GM18870 (cell line): Measurements from ENCODE around the gene RNPEPL1.

Source experiments
- ATAC-seq: cut with Tn5 transposase; IDR thresholded peaks from one replicate; pipeline ENCODE4 v1.9.1; 2021; ENCODE audit warnings: moderate library complexity; ENCODE audit not compliant: unreplicated experiment

RNPEPL1 gene

DNA sequence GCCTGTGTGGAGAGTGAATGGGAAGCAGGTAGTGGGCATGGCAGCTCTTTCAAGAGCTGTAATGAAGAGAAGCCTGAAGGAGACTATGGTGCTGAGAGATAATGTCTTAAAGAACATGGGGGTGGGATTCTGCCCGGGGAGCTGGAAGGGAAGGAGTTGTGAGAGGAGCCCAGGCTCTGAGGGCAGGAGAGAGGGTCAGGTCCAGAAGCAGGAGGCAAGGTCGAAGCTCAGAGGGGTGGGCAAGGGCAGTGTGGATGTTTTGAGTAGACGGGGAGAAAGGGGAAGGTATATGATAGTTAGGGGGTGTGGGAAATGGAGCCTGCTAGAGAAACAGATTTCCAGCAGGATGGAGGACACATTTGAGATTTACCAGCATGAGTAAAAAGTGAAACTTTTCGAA, 20.4 kb downstream of the RNPEPL1 start:
- ATAC-seq, result no peak

DNA sequence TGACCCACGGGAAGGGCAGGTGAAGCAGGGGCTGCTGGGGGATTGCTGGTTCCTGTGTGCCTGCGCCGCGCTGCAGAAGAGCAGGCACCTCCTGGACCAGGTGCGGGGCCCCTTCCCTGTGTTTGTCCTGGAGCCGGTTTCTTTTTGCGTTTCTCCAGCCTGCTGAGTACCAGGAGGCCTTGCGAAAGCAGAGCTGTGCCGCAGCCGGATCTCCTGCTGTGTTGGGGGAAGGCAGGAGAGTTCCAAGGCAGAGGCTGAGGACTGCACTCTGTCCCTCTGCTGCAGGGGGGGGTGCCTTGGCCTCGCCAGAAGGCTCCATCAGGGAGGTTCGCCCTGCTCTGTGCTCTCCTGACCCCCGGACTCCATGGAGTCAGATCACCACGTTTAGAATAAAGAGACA, 21.1 kb downstream of the RNPEPL1 start:
- ATAC-seq, result no peak

DNA sequence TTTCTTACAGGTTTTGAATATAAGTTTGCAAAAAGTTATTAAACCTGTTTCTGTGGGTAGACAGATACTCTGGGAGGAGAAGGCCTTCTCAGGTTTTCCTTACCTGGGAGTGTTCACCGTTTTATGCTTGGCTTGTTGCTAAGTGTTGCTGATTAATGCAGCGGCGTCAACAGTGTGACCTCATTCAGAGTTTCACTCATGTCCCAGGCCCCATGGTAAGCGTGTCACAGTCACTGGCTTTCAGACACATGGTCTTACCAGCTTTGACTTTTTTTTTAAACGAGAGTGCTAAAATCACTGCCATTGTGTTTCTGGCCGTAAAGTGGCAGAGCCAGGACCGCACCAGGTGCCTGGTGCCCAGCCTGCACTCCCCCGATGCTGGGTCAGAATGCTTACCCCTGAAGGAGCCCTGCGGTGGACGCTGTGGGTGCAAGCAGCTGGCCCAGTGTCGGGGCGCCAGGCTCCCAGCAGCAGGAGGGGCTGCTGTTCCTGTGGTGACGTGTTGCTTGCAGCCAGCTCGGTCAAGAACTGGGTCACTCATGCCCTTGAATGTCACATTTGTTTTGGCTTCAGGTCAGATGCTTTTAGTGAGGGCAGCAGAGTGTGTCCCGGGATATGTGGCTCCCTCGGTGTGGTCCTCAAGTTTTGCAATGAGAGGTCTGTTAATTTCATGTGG, 21.7 kb downstream of the RNPEPL1 start:
- no peak for ATAC-seq

DNA sequence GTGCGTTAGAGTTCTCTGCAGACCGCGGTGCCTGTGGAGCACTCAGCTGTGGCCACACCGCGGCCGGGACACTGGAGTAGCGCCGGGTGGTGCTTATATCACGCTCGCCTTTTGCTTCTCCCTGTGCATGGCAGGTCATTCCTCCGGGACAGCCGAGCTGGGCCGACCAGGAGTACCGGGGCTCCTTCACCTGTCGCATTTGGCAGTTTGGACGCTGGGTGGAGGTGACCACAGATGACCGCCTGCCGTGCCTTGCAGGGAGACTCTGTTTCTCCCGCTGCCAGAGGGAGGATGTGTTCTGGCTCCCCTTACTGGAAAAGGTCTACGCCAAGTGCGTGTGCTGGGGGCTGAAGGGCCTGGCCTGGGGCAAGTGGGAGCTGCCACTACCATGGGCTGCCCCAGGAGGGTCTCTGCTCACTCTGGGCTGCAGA, 22.4 kb downstream of the RNPEPL1 start:
- no peak for ATAC-seq

DNA sequence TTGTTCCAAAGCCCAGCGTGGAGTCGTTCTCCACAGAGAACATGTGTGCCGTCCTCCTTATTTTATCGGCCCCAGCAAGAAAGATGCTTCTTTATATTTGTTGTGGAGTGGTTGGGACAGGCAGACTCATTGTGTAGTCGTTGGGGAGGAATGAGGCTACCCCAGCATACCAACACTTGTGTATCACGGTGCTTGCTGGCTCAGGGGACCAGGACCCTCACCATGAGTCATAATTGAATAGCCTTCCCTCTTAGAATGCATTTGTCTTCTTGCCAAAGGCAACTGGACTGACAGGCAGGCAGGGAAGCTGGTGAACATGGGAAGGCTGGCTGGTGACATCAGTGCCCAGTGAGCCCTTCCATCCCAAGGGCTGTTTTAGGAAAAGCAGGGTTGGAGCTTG, 22.9 kb downstream of the RNPEPL1 start:
- no peak for ATAC-seq

DNA sequence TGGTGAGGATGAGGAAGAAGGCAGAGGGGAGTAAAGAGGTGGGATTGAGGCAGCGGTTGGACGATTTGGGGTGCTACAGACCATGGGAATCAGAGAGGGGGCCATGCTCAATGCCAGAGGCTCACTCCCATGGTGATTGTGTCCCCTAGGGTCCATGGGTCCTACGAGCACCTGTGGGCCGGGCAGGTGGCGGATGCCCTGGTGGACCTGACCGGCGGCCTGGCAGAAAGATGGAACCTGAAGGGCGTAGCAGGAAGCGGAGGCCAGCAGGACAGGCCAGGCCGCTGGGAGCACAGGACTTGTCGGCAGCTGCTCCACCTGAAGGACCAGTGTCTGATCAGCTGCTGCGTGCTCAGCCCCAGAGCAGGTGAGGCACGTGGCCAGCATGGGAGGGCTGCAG, 23.5 kb downstream of the RNPEPL1 start:
- no peak for ATAC-seq

DNA sequence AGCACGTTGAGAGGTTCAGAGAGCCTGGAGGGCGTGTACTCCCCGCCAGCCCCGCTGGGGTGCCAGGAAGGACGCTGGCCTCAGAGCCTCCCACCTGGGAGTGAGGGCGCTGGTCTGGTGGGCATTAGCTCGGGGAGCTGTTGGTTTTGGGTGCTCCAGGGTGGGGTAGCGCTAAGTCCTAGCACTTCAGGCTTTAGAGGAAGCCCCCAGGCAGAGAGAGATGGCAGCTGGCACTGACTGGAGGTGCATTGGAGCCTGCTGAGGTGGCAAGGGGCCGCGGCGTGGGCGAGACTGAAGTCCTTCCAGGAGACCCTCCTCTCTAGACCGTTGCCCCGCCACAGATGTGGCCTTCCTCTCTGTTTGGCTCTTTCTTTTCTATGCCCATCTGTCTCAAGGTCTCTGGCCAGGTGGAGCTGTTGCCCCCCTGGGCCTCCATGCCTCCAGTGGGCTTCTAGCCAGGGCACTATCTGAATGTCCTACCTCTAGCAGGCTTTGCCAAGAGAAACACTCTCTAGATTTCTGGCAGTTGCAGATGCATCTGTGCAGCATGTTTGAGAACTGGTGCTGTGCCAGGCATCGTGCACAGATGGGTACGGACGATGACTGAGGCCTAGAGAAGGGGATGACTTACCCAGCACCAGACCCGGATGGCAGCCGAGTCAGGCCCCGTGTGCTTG, 24.9 kb downstream of the RNPEPL1 start:
- no peak for ATAC-seq

DNA sequence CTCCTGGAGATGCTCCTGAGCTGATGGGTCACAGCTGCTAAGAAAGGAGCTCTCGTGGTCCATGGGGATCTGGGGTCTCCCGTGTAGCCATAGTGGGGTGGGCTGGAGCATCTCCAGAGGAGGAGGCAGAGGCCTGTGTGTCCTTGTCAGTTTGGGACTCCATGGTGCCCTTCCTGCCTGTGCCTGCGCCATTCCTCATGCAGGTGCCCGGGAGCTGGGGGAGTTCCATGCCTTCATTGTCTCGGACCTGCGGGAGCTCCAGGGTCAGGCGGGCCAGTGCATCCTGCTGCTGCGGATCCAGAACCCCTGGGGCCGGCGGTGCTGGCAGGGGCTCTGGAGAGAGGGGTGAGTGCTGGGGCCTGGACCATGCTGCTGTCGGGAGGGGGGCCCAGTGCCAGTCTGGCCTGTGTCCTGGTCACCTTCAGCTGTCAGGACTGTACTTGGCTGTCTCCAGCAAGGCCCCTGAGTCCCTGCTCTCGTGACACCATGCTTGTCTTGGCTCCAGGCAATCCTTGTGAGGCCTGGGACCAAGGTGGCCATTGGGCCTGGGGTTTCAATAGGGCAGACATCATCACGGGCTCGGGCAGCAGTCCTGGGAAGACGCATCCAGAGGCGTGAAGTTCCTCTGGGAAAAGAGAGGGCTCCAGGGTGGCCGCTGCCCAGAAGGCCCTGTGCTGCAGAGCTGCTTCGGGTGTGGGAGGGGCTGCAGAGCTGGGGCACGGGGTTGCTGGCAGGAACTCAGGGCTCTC, 25.6 kb downstream of the RNPEPL1 start:
- no peak for ATAC-seq

DNA sequence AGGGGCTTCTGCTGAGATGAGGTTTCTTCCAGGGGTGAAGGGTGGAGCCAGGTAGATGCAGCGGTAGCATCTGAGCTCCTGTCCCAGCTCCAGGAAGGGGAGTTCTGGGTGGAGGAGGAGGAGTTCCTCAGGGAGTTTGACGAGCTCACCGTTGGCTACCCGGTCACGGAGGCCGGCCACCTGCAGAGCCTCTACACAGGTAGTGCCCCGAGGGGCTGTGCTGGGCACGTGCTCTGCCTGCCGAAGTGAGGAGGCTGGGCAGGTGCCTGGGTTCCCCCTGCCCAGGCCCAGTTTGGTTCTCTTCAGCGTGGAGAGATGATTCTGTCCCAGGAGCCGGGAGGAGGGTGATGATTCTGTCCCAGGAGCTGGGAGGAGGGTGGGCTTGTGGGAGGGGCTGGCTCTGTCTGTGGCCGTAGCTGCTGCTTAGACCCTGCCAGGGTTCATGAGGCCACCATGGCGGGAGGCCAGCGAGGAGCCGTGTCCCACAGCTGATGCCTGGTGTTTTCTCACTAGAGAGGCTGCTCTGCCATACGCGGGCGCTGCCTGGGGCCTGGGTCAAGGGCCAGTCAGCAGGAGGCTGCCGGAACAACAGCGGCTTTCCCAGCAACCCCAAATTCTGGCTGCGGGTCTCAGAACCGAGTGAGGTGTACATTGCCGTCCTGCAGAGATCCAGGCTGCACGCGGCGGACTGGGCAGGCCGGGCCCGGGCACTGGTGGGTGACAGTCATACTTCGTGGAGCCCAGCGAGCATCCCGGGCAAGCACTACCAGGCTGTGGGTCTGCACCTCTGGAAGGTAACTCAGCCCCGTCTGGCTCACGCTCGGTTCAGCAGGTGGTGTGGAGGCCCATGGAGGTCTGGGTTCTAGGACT, 26.5 kb downstream of the RNPEPL1 start:
- no peak for ATAC-seq

DNA sequence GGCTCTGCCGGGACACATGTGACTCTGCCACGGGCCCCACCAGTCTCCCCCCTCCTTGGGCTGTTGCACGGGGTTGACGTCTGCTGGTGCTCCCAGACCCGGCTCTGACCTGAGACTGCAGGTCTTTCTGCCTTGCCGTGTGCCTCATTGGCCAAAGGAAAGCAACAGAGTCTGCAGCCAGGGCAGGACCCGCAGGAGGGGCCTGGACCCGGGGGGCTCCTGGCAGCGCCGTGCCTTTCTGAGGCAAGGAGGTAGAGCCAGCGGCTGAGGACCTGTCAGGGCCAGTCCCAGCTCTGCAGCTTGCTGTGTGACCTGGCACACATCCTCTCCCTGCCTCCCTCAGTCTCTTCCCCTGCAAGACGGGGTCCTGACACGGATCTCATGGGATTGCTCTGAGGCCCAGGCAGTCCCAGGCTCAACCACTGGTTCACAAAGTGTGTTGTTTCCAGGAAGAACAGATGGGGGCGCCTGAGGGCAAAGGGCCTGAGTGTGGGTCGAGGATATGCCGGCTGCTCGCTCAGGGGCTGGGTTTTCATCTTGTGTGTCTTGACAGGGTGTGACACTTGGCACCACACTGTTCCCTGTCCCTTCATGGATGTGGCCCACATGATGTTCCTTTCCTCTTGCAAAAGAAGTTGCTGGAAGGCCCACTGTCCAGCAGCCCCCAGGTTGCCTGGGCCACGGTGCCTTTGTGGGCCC, 27.2 kb downstream of the RNPEPL1 start:
- no peak for ATAC-seq

DNA sequence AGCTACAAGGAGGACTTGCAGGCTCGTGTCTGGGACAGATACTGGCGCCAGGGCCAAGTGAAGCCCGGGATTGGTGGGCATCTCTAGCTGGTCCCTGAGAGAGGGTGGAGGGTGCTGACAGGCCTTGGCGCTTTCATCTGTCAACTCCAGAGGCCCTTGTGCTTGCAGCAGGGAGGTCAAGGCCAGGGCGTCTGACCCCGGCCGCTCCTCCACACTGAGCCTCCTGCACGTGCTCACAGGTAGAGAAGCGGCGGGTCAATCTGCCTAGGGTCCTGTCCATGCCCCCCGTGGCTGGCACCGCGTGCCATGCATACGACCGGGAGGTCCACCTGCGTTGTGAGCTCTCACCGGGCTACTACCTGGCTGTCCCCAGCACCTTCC, 27.8 kb downstream of the RNPEPL1 start:
- ATAC-seq, result no peak

DNA sequence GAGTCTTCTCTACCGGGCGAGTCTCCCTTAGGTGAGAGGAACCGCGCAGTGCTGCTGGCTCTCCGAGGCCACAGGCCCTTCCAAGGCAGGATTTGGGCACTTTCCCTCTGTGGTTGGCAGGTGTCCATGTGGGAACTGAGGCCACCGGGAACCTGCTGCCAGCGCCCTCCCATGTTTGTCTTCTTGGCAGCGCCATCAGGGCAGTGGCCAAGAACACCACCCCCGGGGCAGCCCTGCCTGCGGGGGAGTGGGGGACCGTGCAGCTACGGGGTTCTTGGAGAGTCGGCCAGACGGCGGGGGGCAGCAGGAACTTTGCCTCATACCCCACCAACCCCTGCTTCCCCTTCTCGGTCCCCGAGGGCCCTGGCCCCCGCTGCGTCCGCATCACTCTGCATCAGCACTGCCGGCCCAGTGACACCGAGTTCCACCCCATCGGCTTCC, 28.2 kb downstream of the RNPEPL1 start:
- no peak for ATAC-seq

DNA sequence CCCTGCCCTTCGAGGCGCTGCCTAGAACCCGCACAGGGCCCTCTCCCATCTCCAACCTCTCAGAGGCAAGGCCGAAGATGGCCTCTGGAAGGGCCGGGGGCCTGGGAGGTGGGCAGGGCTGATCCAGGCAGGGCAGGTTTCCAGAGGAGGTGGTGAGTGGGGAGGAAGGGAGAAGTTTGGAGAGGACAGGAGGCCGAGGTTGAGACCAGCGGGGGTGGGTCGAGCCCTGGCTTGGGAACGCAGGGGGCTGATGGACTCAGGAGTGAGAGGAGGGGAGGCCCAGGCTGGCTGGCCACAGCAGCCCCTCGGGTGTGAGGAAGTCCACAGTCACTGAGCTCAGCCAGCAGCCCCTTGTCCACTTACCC, 28.8 kb downstream of the RNPEPL1 start:
- no peak for ATAC-seq

DNA sequence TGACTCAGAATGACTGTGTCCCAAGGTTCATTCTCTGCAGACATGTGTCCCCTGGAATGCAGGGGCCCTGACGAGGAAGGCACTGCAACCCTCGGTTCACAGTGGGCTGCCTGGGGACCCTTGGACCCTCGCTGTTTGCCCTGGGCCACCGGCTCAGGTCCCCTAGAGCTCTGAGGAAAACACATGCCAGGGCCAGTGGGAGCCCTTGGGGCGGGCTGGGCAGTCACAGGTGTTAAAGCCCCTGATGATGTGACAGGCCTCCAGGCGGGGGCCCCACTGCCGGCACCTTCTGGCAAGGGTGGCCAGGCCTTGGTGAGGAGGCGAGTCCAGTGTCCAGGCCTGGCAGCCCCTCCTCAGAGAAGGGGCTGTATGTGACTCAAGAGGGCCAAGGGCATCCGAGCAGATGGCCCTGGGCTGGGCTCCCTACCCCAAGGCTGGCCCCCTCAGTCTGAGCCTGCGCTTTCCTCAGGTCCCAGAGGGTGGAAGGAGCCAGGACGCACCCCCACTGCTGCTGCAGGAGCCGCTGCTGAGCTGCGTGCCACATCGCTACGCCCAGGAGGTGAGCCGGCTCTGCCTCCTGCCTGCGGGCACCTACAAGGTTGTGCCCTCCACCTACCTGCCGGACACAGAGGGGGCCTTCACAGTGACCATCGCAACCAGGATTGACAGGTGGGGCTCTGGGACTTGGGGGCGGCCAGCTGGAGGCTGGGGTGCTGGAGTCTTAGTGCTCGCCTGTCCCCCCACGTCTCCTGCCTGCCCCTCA, 29.3 kb downstream of the RNPEPL1 start:
- ATAC-seq, result no peak

DNA sequence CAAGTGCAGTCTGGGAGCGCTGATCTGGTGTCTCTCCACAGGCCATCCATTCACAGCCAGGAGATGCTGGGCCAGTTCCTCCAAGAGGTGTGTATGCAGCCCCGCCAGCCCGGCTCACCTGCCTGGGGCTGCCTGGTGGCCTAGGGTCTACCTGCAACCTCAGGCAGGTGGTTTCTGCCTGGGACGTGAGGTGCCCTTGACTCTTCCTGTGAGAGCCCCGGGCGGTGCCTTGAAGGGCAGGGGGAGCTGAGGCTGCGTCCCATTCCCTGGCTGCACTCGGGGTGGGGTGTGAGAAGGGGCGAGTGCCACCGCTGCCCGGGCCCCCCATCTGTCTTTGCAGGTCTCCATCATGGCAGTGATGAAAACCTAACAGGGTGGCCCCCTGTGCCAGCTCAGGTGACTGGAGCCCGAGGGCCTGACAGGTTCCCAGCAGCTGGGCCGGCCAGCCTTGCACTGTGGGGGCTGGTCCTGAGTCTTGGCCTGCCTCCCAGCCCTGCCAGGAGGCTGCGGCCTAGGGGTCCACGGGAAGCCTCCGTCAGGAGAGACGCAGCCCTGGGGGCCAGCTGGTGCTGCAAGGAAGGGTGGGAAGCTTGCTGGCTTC, 30.1 kb downstream of the RNPEPL1 start:
- ATAC-seq, result no peak

DNA sequence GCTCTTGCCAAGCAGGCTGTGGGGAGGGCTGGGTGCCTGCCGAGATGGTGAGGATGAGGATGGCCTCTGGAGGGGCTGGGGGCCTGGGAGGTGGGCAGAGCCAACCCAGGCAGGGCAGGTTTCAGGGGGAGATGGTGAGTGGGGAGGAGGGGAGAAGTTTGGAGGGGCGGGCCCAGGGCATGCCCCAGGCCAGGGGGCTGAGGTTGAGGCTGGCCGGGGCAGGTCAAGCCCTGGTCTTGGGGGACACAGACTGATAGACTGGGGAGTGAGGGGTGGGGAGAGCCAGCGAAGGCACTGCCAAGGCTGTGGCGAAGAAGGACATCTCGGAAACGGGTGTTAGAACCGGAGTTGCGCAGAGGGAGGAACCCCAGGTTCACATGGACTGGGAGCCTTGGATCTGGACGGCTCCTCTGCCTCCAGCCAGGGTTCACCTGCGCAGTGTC, 30.9 kb downstream of the RNPEPL1 start:
- ATAC-seq, result no peak

DNA sequence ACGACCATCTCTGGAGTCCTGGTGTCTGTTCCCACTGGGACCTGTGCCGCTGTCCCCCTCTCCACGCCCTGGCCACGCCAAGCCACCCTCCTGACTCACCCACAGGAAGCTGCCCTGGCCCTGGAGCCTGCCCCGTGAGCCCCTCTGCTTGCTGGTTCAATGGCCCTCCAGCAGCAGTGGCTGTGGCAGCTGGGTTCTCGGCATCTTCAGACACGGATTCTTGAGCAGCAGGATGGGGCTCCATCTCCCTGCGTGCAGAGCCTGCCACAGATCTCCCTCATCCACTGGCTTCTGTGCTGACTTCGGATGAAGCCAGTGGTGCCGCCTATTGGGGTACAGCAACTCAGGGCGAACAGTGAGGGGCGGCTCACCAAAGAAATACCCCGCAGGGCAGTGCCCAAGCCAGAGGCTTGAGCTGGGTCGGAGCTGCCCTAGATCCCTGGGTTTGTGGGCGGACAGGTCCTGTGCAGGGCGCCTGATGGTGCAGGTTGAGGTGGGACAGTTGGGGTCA, 32.2 kb downstream of the RNPEPL1 start:
- no peak for ATAC-seq

DNA sequence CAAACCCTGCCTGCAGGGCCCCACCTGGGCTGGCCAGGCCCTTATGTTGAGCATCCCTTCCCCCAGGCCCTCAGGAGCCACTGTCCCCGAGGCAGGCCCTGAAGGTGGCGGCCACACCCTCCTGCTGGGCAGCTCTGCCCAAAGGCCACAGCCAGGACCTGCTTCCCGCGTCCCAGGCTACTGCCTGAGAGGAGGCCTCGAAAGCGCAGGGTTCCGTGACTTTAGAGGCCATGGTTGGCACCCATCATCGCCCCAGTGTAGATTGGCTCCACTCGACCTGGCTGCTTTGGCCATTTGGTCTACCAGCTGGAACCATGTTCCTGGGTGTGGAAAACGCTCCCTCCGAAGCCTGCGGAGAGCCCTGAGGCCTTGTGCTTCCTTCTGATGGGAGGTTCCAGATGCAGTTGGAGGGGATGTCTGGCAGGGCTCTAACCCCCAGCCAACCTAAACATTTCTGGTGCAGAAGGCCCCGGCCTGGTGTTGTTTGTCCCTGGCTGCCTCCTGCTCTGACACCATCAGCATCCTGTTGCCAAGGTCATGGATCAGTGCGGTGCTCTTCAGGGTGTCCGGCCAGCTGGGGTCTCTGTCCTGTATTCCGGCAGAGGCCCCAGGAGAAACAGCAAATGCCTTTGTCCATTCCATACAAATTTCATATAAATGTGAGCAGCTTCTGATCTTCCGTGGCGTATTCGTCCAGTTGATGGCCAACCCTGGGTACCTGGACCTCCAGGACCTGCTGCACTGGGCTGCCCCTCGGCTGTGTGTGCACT, 33.0 kb downstream of the RNPEPL1 start:
- no peak for ATAC-seq

DNA sequence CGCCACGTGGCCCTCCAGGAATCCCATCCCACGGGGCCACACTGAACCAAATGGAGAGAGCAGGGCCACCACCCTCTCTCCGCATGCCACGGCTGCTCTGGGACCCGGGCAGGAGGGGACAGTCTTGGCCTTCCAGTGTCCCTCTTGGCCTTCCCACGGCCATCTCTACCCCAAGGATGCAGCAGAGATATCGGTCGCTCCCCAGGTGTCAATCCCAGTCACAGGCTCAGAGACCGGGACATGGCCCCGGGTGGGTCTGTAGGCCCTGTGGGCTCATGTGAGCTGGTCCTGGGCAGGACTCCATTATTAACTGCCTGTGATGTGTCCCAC, 33.5 kb downstream of the RNPEPL1 start:
- no peak for ATAC-seq
